Type B pancreatic cell (in vitro differentiated cells): ENCODE measurements around the gene PROSER2. TPM values are rescaled to one million over a fixed set of nuclear protein-coding genes. Genes with fewer than 3 reads are reported as not detected.
"Not testable (repeated sequence)": the region's sequence is repeated elsewhere in the genome, so short reads cannot be mapped to it uniquely, and the experiment has no call there.

Experiments used
- DNase-seq: peaks from one replicate; pipeline ENCODE4 v3.0.0; 2021; ENCODE audit warnings: mixed read lengths; ENCODE audit not compliant: unreplicated experiment; ENCODE audit errors: extremely low spot score
- H3K27ac Mint-ChIP-seq: 2 replicates; pipeline ENCODE4 v1.8.0; 2021; ENCODE audit warnings: mild to moderate bottlenecking, mixed read lengths
- H3K27me3 Mint-ChIP-seq: 2 replicates; pipeline ENCODE4 v1.8.0; 2021; ENCODE audit warnings: mixed read lengths
- H3K36me3 Mint-ChIP-seq: 2 replicates; pipeline ENCODE4 v1.8.0; 2021; ENCODE audit warnings: mixed read lengths
- H3K4me1 Mint-ChIP-seq: one replicate; pipeline ENCODE4 v1.8.0; 2021; ENCODE audit warnings: mixed read lengths; ENCODE audit not compliant: unreplicated experiment
- H3K4me3 Mint-ChIP-seq: 2 replicates; pipeline ENCODE4 v1.8.0; 2021; ENCODE audit warnings: mild to moderate bottlenecking, mixed read lengths
- H3K9me3 Mint-ChIP-seq: 2 replicates; pipeline ENCODE4 v1.8.0; 2021; ENCODE audit warnings: mixed read lengths
- total RNA-seq: library from RNA; stranded (reverse); gene quantifications from 2 replicates; pipeline ENCODE4 v1.2.1, GENCODE V29; 2021; ENCODE audit warnings: low replicate concordance
- TF ChIP-seq, protein P1 (sequence below): fragments of 200-600 bp; sonication (generic); conservative IDR thresholded peaks from 2 replicates; pipeline ENCODE4 v1.5.0; 2021; ENCODE audit warnings: antibody characterized with exemption, mild to moderate bottlenecking

Gene PROSER2
- total RNA-seq, 1 donor from 2014 or later, result 6.7 TPM

DNA sequence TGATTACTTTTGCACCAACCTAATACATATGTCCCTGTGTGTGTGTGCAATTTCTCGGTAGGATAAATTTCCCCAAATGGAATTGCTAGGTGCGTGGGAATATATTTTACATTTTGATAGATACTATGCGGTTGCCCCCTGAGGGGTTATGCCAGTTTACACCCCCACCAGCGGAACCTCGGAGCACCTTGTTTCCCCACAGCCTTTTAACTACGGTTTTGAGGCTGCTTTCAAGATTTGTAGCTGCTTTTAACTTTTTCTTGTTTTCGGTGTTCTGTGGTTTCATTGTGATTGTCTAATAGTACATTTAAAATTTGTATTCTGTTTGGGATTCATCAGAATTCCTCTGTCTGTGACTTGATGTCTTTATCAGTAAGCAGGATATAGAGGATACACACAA lies 22.0 kb downstream of the PROSER2 start:
- Mint-ChIP-seq H3K27ac (no peak overlapping the region), H3K9me3 (no peaks in the 10 kb centered on the region), H3K27me3 (no peaks in the 10 kb centered on the region), H3K4me3 (no peak overlapping the region), H3K4me1 (no peaks in the 10 kb centered on the region), H3K36me3 (no peaks in the 10 kb centered on the region)
- DNase-seq, result no peak
- TF ChIP-seq, protein P1, sequence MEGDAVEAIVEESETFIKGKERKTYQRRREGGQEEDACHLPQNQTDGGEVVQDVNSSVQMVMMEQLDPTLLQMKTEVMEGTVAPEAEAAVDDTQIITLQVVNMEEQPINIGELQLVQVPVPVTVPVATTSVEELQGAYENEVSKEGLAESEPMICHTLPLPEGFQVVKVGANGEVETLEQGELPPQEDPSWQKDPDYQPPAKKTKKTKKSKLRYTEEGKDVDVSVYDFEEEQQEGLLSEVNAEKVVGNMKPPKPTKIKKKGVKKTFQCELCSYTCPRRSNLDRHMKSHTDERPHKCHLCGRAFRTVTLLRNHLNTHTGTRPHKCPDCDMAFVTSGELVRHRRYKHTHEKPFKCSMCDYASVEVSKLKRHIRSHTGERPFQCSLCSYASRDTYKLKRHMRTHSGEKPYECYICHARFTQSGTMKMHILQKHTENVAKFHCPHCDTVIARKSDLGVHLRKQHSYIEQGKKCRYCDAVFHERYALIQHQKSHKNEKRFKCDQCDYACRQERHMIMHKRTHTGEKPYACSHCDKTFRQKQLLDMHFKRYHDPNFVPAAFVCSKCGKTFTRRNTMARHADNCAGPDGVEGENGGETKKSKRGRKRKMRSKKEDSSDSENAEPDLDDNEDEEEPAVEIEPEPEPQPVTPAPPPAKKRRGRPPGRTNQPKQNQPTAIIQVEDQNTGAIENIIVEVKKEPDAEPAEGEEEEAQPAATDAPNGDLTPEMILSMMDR, result no peak

DNA sequence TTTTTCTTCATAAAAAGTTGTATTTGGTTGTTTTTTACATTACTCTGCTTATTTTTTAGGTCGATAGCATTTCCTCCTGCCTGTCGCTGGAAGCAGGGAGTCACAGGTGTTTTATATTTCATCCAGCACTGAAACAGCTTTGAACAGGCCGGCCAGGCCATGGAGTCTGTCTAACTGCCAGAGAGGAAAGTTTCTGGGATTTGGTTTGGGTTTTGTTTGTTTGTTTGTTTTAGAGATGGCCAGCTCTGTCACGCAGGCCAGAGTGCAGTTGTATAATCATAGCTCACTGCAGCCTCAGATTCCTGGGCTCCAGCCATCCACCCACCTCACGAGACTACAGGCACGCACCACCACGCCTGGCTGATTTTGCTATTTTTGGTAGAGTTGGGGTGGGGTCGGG lies 23.4 kb downstream of the PROSER2 start:
- DNase-seq, result no peak
- TF ChIP-seq, protein P1, result no peak
- no peaks in the 10 kb centered on the region for H3K4me1 Mint-ChIP-seq
- no peaks in the 10 kb centered on the region for H3K27me3 Mint-ChIP-seq
- no peaks in the 10 kb centered on the region for H3K9me3 Mint-ChIP-seq
- H3K36me3 Mint-ChIP-seq, result no peaks in the 10 kb centered on the region
- H3K27ac Mint-ChIP-seq, result no peak overlapping the region
- no peak overlapping the region for H3K4me3 Mint-ChIP-seq

DNA sequence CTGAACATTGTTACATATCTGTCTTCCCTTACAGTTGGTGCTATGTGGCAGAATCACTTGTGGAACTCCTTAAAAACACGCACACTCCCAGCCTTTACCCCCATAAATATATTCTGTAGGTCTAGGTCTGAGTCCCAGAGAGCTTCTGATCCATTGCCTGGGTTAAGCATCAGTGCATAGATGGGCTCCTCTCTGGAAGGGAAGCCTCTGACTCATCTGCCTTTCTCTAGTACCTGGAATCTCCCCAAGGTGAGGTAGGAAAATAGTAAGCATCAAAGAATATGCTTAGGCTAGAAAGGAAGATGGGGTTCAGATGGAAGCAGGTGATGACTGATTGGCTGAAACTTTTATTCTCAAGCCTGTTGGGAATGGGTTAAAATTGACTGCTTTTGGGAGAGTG lies 26.1 kb downstream of the PROSER2 start:
- Mint-ChIP-seq H3K36me3 (peaks cover 6% of the 10 kb centered on the region), H3K4me3 (no peak overlapping the region), H3K27me3 (no peaks in the 10 kb centered on the region), H3K4me1 (no peaks in the 10 kb centered on the region), H3K9me3 (no peaks in the 10 kb centered on the region), H3K27ac (no peak overlapping the region)
- DNase-seq, result no peak
- TF ChIP-seq, protein P1, result no peak

DNA sequence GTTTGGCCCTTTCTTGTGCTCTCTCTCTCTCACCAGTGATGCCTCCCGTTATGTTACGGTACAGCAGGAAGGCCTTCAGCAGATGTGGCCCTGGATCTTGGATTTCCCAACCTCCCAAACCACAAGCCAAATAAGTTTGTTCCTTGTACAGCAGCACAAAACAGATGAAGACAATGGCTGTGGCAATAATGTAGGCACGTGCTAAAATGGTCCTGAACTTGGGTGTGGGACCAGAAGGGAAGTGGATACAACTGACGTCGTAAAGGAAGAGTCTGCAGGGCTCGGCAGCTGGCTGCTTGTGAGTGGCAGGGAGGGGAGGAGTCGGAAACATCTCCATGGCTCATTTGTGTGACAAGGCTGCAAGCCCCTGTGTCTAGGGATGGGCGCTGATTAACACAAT lies 26.8 kb downstream of the PROSER2 start:
- peaks cover 6% of the 10 kb centered on the region for H3K36me3 Mint-ChIP-seq
- H3K9me3 Mint-ChIP-seq, result no peaks in the 10 kb centered on the region
- no peaks in the 10 kb centered on the region for H3K27me3 Mint-ChIP-seq
- DNase-seq, result no peak
- TF ChIP-seq, protein P1, result no peak
- H3K27ac Mint-ChIP-seq, result no peak overlapping the region
- H3K4me3 Mint-ChIP-seq, result no peak overlapping the region
- no peaks in the 10 kb centered on the region for H3K4me1 Mint-ChIP-seq

DNA sequence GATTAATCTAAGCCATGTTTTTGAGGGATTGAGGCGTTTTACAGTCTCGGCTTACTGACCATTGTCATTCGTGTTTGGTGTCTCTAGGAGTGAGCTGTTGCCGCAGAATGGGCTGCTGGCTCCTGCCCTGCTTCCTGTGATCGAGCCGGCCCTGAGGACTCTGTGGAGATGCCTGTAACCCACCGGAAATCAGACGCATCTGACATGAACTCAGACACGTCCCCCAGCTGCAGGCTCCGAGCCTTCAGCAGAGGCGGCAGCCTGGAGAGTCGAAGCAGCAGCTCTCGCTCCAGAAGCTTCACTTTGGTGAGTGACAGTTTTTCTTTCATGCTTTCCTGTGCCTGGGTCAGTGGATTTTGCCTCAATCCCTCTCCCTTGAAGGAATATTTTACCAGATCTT lies 28.8 kb downstream of the PROSER2 start:
- DNase-seq, result no peak
- no peaks in the 10 kb centered on the region for H3K9me3 Mint-ChIP-seq
- TF ChIP-seq, protein P1, result no peak
- no peaks in the 10 kb centered on the region for H3K27me3 Mint-ChIP-seq
- peaks cover 1% of the 10 kb centered on the region for H3K4me1 Mint-ChIP-seq
- H3K36me3 Mint-ChIP-seq, result peaks cover 10% of the 10 kb centered on the region
- no peak overlapping the region for H3K27ac Mint-ChIP-seq
- H3K4me3 Mint-ChIP-seq, result no peak overlapping the region

DNA sequence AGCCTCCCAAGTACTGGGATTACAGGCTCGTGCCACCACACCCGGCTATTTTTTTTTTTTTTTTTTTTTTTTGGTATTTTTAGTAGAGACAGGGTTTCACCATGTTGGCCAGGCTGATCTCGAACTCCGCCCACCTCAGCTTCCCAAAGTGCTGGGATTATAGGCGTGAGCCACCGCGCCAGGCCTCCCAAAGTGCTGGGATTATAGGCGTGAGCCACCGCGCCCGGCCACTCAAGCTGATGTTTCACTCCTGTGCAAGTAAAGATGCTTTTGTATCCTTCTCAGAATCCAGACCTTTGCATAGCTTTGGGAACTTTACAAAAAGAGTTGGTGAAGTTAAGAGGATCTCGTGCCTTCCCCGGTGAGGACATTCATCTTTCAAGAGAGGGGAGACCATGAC lies 29.5 kb downstream of the PROSER2 start:
- not testable (repeated sequence) for H3K4me3 Mint-ChIP-seq, H3K9me3 Mint-ChIP-seq, DNase-seq, H3K27me3 Mint-ChIP-seq, H3K27ac Mint-ChIP-seq, H3K4me1 Mint-ChIP-seq
- H3K36me3 Mint-ChIP-seq, result peaks cover 13% of the 10 kb centered on the region
